SHP77 (cell line): ENCODE results near the gene PXYLP1.
A peak's percentile ranks its signal among the peaks of the same experiment; 100 is the strongest.

Source experiments
- DNase-seq, 2 experiments: peaks; one replicate each; lab custom pipeline; 2025; lab: John Stamatoyannopoulos, UW

The PXYLP1 gene

DNA sequence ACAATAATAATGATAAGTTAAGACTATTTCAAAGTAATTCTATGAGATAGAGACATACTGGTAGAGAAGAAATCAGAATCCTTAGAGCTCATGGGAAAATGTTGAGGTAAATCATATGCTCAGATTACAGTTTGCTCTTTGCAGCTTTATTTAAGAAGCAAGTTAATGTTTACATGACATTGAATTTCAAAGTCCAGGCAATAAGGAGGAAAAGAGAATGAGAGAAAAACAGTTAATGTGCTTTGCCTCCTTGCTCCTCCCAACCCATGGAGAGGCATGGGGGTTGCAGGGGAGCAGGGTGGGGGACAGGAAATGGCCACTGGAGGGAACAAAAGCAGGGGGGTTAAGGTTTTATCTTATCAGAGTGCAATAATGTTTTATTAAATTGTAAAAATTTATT, 94.5 kb downstream of the PXYLP1 start:
- no peak for DNase-seq

GRCh38 chr3:141326626-141327025, 95.0 kb downstream of the PXYLP1 start:
- DNase-seq, result no peak

DNA sequence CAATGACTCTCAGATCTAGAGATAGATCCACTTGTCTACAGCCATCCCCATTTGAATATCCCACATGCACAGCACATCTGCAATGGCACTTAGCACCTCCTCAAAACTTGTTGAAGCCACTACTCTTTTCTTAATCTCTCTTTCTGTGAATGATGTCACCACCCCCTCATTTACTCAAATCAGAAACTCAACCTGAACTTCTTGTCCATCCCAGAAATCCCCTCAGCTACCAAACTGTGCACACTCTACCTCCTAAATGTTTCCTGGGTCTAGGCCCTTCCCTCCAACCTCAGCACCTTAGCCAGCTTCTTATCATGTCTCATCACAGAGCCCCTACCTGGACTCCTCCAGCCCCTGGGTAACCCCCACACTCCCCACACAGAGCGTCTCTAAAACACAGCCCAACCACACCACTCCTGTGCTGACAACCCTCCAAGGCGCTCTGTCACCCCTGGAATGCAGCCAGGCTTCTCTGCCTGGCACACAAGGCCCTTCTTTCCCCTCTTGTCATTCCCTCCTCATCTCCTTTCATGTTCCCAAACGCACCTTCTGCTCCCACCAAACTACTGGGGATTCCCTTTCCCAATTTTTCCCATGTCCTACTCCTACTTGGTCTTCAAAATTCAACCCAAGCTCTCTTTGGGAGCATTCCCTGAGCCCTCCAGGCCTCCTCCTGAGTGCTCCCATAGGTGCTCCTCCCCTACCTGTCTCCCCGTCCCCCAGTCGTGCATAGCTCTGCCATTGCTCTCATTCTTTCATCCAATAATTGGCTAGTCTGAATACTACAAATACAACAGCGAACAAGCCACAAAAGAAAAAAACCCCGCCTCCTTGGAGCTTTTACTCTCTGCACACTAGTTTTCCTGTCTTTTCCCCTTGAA, 96.9 kb downstream of the PXYLP1 start:
- DNase-seq, result no peak

GRCh38 chr3:141330235-141330634, 98.6 kb downstream of the PXYLP1 start:
- no peak for DNase-seq

DNA sequence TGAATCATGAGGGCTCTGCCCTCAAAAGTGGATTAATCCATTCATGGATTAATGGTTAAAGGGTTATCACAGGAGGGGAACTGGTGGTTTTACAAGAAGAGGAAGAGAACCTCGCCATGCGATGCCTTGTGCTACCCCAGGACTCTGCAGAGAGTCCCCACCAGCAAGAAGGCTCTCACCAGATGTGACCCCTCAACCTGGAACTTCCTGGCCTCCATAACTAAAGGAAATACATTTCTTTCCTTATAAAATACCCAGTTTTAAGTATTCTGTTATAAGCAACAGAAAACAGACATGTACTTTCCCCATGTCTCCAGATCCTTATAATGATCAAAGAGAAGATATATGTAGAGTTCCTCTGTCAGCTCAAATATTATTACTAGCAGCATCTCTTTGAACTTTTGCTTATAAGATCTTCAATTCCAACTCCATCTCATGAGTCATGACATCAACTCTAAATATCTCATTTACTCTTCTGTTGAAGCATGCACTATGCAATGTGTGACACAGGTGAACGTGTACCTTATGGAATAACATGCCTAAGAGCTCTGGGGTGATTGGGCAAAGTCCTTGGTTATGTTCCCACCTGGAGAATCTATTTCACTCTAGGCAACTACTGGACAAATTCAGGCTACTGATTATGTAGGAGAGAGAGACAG, 99.2 kb downstream of the PXYLP1 start:
- DNase-seq, result no peak

DNA sequence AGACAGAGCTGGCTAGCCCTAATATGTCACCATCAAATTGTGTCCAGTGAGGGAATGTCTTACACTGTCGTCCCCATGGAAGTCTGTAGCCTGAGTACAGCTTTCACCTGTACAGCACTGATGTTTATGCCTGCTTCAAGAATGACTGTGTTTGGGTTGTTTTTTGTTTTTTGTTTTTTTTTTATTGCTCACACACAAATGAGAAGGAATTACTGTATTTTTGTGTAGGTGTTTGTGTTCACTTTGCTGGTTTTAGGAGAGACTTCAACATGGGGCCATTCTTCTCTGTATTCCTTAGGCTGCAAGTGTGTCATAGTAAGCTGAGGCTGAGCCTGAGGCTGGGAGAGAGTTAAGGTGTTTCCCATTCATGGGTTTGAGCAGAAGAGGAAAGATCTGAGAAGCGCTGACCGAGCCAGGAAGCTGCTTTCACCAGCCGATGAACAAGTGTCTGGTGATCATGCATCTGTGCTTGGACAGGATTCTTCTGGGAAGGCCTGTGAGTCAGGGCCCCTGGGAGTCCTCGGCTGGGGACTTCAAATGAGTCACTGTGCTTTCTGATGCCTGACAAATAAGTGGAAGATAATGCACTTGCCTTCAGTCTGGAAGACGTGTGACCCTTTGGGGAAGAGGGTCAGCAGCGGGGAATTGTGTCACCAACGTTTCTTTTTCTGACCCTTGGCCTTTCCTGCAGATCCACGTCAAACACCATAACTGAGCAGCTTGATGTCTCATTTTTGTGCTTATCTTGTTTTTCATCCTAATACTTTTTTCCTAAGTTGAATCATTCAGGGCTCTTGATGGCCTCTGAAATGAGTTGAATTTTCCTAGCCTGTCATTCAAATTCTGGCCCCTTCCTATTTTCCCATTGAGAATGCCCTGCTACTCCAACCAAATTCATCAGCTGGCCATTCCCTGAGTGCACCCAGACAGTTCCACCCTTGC, 100.0 kb downstream of the PXYLP1 start:
- no peak for DNase-seq

- DNase-seq, result no peak
Measured at GRCh38 chr3:141332416-141332815, 100.8 kb downstream of the PXYLP1 start.

- no peak for DNase-seq
Measured at GRCh38 chr3:141333836-141334626, 102.4 kb downstream of the PXYLP1 start.

DNA sequence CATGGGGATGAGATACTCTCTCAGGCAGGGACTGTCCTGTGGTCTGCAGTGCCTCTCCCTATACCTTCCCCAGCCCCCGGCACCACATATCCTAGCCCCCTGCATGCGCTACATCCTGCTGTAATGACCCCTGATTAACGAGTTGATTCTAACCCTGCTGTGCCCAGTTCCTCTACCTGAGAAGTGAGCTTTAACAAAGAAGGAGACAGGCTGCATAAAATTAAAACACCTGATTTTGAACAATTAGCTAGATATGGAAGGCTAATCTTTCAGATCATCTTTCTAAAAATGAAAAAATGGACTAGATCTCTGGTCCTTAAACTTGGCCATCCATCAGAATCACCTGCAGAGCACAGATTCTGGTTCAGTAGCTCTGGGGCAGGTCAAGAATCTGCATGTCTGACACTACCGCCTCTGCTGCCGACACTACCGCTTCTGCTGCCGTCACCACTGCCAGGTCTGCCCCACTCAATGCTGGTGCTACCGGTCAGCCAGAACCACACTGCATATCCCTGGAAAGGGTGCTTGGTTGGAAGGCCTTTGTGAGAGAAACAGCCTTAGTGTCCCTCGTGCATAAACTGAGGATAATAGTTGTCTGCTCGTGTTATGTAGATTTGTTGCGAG, 103.1 kb downstream of the PXYLP1 start:
- DNase-seq, result no peak

- no peak for DNase-seq
Measured at GRCh38 chr3:141335531-141336061, 104.0 kb downstream of the PXYLP1 start.

- DNase-seq, result peak in 1 of 2 experiments; percentile 23
Measured at GRCh38 chr3:141336672-141337522, 105.3 kb downstream of the PXYLP1 start.

GRCh38 chr3:141337523-141337854, 105.9 kb downstream of the PXYLP1 start:
- DNase-seq, result no peak

- DNase-seq, result no peak
Measured at GRCh38 chr3:141337991-141338390, 106.4 kb downstream of the PXYLP1 start.

- no peak for DNase-seq
Measured at GRCh38 chr3:141338881-141339280, 107.3 kb downstream of the PXYLP1 start.

- no peak for DNase-seq
Measured at GRCh38 chr3:141341536-141341935, 109.9 kb downstream of the PXYLP1 start.

- no peak for DNase-seq
Measured at GRCh38 chr3:141342386-141342785, 110.8 kb downstream of the PXYLP1 start.

- no peak for DNase-seq
Measured at GRCh38 chr3:141343077-141343476, 111.5 kb downstream of the PXYLP1 start.

- DNase-seq, result no peak
Measured at GRCh38 chr3:141343865-141344271, 112.2 kb downstream of the PXYLP1 start.
